ENCODE data around the gene DST. TPM values are rescaled to one million over a fixed set of nuclear protein-coding genes. Genes with fewer than 3 reads are reported as not detected.

Gene DST
- total and polyA plus RNA-seq, 2 of the 4 experiments (the other 2 are of a cell fraction): 97.7 to 452 TPM

DNA sequence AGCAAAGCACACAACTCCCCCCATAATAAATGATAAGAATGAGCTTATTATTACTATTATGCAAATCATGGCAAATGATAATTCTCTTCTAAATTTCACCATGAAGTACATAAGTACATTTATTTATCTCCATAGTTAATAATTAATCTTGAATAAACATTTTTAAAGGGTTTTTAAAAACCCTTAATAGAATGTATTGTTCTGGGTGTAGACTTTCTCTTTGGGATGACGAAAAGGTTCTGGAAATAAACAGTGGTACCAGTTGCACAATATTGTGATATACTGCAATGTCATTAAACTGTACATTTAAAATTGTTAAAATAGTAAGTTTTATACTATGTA, 18.0 kb downstream of the DST start:
- Histone ChIP-seq H3K9me1 (ENCODE audit: insufficient read depth, low read length) (peaks cover 2% of the 10 kb centered on the region; the same call in 1 of the 2 replicates), H3K4ac (ENCODE audit: low read depth, low read length) (no peak overlapping the region), H3K79me1 (ENCODE audit: low read depth in 1 of 2, low read length in 2 of 2) (peaks cover 0 to 12% of the 10 kb centered on the region in 2 experiments; a peak in 3 of 4 replicates), H2AK5ac (ENCODE audit: low read depth, low read length) (no peak overlapping the region), H3K4me2 (ENCODE audit: low read depth, low read length) (no peak overlapping the region), H4K20me1 (ENCODE audit: insufficient read depth, low read length) (no peaks in the 10 kb centered on the region), H4K91ac (ENCODE audit: insufficient read depth, low read depth, low read length) (no peak overlapping the region), H2BK15ac (ENCODE audit: low read depth, low read length) (no peak overlapping the region), H2AFZ (replicated peaks; ENCODE audit: low read length, poor library complexity) (no peak overlapping the region), H3K9ac (ENCODE audit: low read depth, low read length) (no peak overlapping the region), H2AK9ac (replicated peaks; ENCODE audit: low read depth, low read length, poor library complexity) (no peak overlapping the region), H3K14ac (replicated peaks; ENCODE audit: low read depth, low read length) (no peak overlapping the region), H3K27ac (ENCODE audit: insufficient read depth, low read length) (no peak overlapping the region), H3K36me3 (ENCODE audit: control insufficient read depth, insufficient read depth, low read length) (peaks cover 44% of the 10 kb centered on the region), H2BK5ac (ENCODE audit: low read depth, low read length, poor library complexity, severe bottlenecking) (no peak overlapping the region), H3K4me3 (ENCODE audit: insufficient read depth, low read depth, low read length) (no peak overlapping the region), H3K4me1 (ENCODE audit: control insufficient read depth, insufficient read depth, low read length) (no peaks in the 10 kb centered on the region; the same call in 1 of the 2 replicates), H4K5ac (ENCODE audit: low read depth, low read length) (no peak overlapping the region), H3K56ac (ENCODE audit: extremely low read depth, insufficient read depth, low read length) (no peak overlapping the region), H2BK120ac (ENCODE audit: low read depth, low read length) (no peak overlapping the region), H3K18ac (ENCODE audit: low read depth, low read length) (no peak overlapping the region), H4K8ac (ENCODE audit: low read depth in 2 of 2, low read length in 2 of 2) (no peak overlapping the region), H3K27me3 (ENCODE audit: control insufficient read depth, insufficient read depth, low read length) (no peaks in the 10 kb centered on the region), H2BK20ac (ENCODE audit: low read depth, low read length) (no peak overlapping the region), H3K23ac (ENCODE audit: low read depth, low read length) (no peak overlapping the region), H3K9me3 (ENCODE audit: control insufficient read depth, insufficient read depth, low read length) (no peaks in the 10 kb centered on the region)
- WGBS, 2 experiments (ENCODE audit: extremely low coverage in 2 of 2, insufficient read length in 1 of 2): no CpG with 5 or more reads among the region's 1 CpG
- intact Hi-C loops (cut with micrococcal nuclease): no loop called here
- ATAC-seq (ENCODE audit: low read depth): no peak
- ChIA-PET POLR2A (ENCODE audit: unreplicated experiment) (no interaction called here), CTCF (no interaction called here)
- dilution Hi-C loops (cut with HindIII; ENCODE audit: low sequenced_read_pairs, unreplicated experiment): no loop called here
- in situ Hi-C loops (cut with MboI; ENCODE audit: low sequenced_read_pairs): loop anchor here (25.0 kb wide), 1 partner anchor 688 kb away; the partner anchor contains the start of gene PRIM2
- no TSS peak for BruUV-seq (replicated peaks)
- no peak for DNase-seq
- TF ChIP-seq MAFK (IDR thresholded peaks at IDR 0.05; ENCODE audit: low read depth, low read length) (no peak), SMC3 (IDR thresholded peaks at IDR 0.05; ENCODE audit: low read depth, low read length) (no peak), FOS (IDR thresholded peaks at IDR 0.05; ENCODE audit: low read depth, low read length) (no peak), NFE2L2 (IDR thresholded peaks at IDR 0.05; ENCODE audit: low read depth, low read length) (no peak), CHD1 (IDR thresholded peaks at IDR 0.05; ENCODE audit: low read depth, low read length) (no peak), MXI1 (IDR thresholded peaks at IDR 0.05; ENCODE audit: borderline replicate concordance, low read depth, low read length) (no peak), BHLHE40 (IDR thresholded peaks at IDR 0.05; ENCODE audit: low read depth, low read length) (no peak), RCOR1 (IDR thresholded peaks at IDR 0.05; ENCODE audit: insufficient replicate concordance, low read length) (no peak), RAD21 (IDR thresholded peaks at IDR 0.05; ENCODE audit: low read length) (no peak), RFX5 (IDR thresholded peaks at IDR 0.05; ENCODE audit: low read depth, low read length) (no peak), POLR2A (IDR thresholded peaks at IDR 0.05; ENCODE audit: low read depth, low read length) (no peak), MAZ (IDR thresholded peaks at IDR 0.05; ENCODE audit: borderline replicate concordance, low read depth, low read length) (no peak), CEBPB (IDR thresholded peaks at IDR 0.05; ENCODE audit: low read depth, low read length) (no peak)
- TF ChIP-seq, protein P1, sequence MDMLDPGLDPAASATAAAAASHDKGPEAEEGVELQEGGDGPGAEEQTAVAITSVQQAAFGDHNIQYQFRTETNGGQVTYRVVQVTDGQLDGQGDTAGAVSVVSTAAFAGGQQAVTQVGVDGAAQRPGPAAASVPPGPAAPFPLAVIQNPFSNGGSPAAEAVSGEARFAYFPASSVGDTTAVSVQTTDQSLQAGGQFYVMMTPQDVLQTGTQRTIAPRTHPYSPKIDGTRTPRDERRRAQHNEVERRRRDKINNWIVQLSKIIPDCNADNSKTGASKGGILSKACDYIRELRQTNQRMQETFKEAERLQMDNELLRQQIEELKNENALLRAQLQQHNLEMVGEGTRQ (IDR thresholded peaks at IDR 0.05; ENCODE audit: low read depth, low read length): no peak
- TF ChIP-seq, protein P2, sequence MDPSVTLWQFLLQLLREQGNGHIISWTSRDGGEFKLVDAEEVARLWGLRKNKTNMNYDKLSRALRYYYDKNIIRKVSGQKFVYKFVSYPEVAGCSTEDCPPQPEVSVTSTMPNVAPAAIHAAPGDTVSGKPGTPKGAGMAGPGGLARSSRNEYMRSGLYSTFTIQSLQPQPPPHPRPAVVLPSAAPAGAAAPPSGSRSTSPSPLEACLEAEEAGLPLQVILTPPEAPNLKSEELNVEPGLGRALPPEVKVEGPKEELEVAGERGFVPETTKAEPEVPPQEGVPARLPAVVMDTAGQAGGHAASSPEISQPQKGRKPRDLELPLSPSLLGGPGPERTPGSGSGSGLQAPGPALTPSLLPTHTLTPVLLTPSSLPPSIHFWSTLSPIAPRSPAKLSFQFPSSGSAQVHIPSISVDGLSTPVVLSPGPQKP (IDR thresholded peaks at IDR 0.05; ENCODE audit: borderline replicate concordance, low read depth, low read length): no peak
- TF ChIP-seq, protein P3, sequence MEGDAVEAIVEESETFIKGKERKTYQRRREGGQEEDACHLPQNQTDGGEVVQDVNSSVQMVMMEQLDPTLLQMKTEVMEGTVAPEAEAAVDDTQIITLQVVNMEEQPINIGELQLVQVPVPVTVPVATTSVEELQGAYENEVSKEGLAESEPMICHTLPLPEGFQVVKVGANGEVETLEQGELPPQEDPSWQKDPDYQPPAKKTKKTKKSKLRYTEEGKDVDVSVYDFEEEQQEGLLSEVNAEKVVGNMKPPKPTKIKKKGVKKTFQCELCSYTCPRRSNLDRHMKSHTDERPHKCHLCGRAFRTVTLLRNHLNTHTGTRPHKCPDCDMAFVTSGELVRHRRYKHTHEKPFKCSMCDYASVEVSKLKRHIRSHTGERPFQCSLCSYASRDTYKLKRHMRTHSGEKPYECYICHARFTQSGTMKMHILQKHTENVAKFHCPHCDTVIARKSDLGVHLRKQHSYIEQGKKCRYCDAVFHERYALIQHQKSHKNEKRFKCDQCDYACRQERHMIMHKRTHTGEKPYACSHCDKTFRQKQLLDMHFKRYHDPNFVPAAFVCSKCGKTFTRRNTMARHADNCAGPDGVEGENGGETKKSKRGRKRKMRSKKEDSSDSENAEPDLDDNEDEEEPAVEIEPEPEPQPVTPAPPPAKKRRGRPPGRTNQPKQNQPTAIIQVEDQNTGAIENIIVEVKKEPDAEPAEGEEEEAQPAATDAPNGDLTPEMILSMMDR (conservative IDR thresholded peaks at IDR 0.05; ENCODE audit: low read depth, low read length): no peak
